HG02852 (cell line): ENCODE results near the gene TMEM238.
"Not testable (repeated sequence)": the region's sequence is repeated elsewhere in the genome, so short reads cannot be mapped to it uniquely, and the experiment has no call there.

Source experiments
- ATAC-seq: cut with Tn5 transposase; IDR thresholded peaks from one replicate; pipeline ENCODE4 v1.9.1; 2021; ENCODE audit warnings: mild to moderate bottlenecking, moderate library complexity; ENCODE audit not compliant: unreplicated experiment

The TMEM238 gene

GRCh38 chr19:55341595-55342531 lies 42.2 kb downstream of the TMEM238 start:
- no peak for ATAC-seq

- no peak for ATAC-seq
These were observed 42.9 kb downstream of the TMEM238 start for GRCh38 chr19:55341171-55341588.

GRCh38 chr19:55340784-55341147 lies 43.3 kb downstream of the TMEM238 start:
- ATAC-seq: no peak

- ATAC-seq: no peak
These were observed 44.0 kb downstream of the TMEM238 start for GRCh38 chr19:55339889-55340783.

- peak; percentile 82 for ATAC-seq
These were observed 44.8 kb downstream of the TMEM238 start, which contains the start of gene KMT5C for GRCh38 chr19:55339105-55339888. Gene KMT5C (plus strand): TSS chr19:55339876. CDS start chr19:55341937, 2,061 bp downstream.

GRCh38 chr19:55336101-55336500 lies 48.0 kb downstream of the TMEM238 start:
- no peak for ATAC-seq

- no peak for ATAC-seq
These were observed 50.2 kb downstream of the TMEM238 start for GRCh38 chr19:55333870-55334269.

GRCh38 chr19:55329791-55330190 lies 54.3 kb downstream of the TMEM238 start:
- not testable (repeated sequence) for ATAC-seq
